ENCODE measurements around the gene TRNP1.

Gene TRNP1

DNA sequence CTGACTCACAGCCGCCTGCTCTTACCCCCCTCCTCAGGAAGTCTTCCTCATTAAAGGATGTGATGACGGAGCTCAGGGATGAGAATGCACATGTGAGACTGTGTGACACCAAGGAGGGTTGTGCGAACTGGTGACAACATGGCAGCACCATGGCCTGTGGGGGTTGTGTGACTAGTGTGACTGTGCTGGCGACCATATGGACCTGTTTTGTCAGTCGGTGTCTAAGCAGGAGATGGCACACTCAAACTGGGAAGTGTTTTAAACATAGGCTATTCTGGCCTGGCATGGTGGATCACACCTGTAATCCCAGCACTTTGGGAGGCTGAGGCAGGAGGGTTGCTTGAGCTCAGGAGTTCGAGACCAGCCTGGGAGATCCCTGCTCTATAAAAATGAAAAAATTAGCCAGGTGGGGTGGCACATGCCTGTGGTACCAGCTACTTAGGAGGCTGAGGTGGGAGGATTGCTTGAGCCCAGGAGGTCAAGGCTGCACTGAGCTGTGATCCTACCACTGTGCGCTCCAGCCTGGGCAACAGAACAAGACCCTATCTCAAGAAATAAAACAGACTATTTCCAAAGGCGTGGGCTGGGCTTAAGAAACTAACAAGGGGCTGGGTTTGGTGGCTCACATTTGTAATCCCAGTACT, 7.4 kb downstream of the TRNP1 start:
- DNase-seq (ENCODE audit: low spot score) (no peak), ATAC-seq (ENCODE audit: low read depth) (no peak)
- Histone ChIP-seq H3K27ac (ENCODE audit: poor library complexity, severe bottlenecking) (peak overlapping the region; percentile 98), H3K27me3 (ENCODE audit: insufficient read depth, poor library complexity, severe bottlenecking) (no peaks in the 10 kb centered on the region), H3K4me3 (ENCODE audit: severe bottlenecking) (no peak overlapping the region), H3K36me3 (ENCODE audit: low read depth) (peaks cover 50% of the 10 kb centered on the region), H3K9me3 (ENCODE audit: severe bottlenecking) (no peaks in the 10 kb centered on the region), H3K4me1 (ENCODE audit: insufficient read depth, poor library complexity, severe bottlenecking) (peaks cover 70% of the 10 kb centered on the region)
- TF ChIP-seq, protein P1, sequence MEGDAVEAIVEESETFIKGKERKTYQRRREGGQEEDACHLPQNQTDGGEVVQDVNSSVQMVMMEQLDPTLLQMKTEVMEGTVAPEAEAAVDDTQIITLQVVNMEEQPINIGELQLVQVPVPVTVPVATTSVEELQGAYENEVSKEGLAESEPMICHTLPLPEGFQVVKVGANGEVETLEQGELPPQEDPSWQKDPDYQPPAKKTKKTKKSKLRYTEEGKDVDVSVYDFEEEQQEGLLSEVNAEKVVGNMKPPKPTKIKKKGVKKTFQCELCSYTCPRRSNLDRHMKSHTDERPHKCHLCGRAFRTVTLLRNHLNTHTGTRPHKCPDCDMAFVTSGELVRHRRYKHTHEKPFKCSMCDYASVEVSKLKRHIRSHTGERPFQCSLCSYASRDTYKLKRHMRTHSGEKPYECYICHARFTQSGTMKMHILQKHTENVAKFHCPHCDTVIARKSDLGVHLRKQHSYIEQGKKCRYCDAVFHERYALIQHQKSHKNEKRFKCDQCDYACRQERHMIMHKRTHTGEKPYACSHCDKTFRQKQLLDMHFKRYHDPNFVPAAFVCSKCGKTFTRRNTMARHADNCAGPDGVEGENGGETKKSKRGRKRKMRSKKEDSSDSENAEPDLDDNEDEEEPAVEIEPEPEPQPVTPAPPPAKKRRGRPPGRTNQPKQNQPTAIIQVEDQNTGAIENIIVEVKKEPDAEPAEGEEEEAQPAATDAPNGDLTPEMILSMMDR (IDR thresholded peaks at IDR 0.05; ENCODE audit: poor library complexity, severe bottlenecking) = no peak

- Histone ChIP-seq H3K27me3 (ENCODE audit: insufficient read depth, poor library complexity, severe bottlenecking) (no peaks in the 10 kb centered on the region), H3K4me3 (ENCODE audit: severe bottlenecking) (no peak overlapping the region), H3K36me3 (ENCODE audit: low read depth) (peaks cover 53% of the 10 kb centered on the region), H3K4me1 (ENCODE audit: insufficient read depth, poor library complexity, severe bottlenecking) (peaks cover 68% of the 10 kb centered on the region), H3K27ac (ENCODE audit: poor library complexity, severe bottlenecking) (peak overlapping the region; percentile 98), H3K9me3 (ENCODE audit: severe bottlenecking) (no peaks in the 10 kb centered on the region)
- TF ChIP-seq, protein P1 (IDR thresholded peaks at IDR 0.05; ENCODE audit: poor library complexity, severe bottlenecking) = no peak
- peak; percentile 70 for DNase-seq (ENCODE audit: low spot score)
- ATAC-seq (ENCODE audit: low read depth) = peak; percentile 1; the same call in 1 of the 3 replicates
Observed at GRCh38 chr1:27001570-27002360, 8.3 kb downstream of the TRNP1 start.

- DNase-seq (ENCODE audit: low spot score) = no peak
- Histone ChIP-seq H3K4me3 (ENCODE audit: severe bottlenecking) (no peak overlapping the region), H3K9me3 (ENCODE audit: severe bottlenecking) (no peaks in the 10 kb centered on the region), H3K27ac (ENCODE audit: poor library complexity, severe bottlenecking) (peak overlapping the region; percentile 98), H3K36me3 (ENCODE audit: low read depth) (peaks cover 60% of the 10 kb centered on the region), H3K27me3 (ENCODE audit: insufficient read depth, poor library complexity, severe bottlenecking) (no peaks in the 10 kb centered on the region), H3K4me1 (ENCODE audit: insufficient read depth, poor library complexity, severe bottlenecking) (peaks cover 63% of the 10 kb centered on the region)
- TF ChIP-seq, protein P1 (IDR thresholded peaks at IDR 0.05; ENCODE audit: poor library complexity, severe bottlenecking) = no peak
- ATAC-seq (ENCODE audit: low read depth) = no peak
Observed at GRCh38 chr1:27003745-27004470, 10.4 kb downstream of the TRNP1 start.

DNA sequence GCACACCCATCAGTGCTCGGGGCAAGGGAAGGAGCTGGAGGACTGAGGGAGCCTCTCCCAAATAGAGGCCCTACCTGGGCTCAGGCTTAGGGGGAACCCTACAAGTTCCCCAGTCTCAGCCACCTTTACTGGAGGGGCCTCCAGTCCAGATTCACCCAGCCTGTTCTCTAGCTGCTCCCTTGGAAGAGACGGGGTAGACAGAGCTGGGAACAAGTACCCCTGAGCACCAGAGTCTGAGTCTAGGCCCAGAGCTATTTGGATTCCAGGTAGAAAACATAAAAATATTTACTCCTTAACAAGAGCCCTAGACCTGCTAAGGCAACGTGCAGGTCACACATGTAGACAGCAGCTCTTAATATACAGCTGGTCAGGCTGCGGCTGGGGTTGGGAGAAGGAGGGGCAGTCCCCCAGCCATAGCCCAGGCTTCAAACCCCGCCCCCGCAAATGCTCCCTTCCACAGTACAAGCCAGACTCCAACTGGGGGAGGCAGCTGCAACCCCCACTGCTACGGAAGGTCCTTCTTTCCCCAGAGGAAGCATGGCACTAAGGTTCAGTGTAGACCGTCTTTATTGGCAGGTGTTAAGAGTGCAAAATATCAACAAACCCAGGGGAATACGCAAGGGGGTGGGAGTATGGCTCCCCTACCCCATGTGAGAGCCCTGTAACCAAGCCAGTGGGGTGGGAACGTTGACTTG, 11.1 kb downstream of the TRNP1 start:
- Histone ChIP-seq H3K4me1 (ENCODE audit: insufficient read depth, poor library complexity, severe bottlenecking) (peaks cover 66% of the 10 kb centered on the region), H3K36me3 (ENCODE audit: low read depth) (peaks cover 60% of the 10 kb centered on the region), H3K27me3 (ENCODE audit: insufficient read depth, poor library complexity, severe bottlenecking) (no peaks in the 10 kb centered on the region), H3K27ac (ENCODE audit: poor library complexity, severe bottlenecking) (peak overlapping the region; percentile 98), H3K9me3 (ENCODE audit: severe bottlenecking) (no peaks in the 10 kb centered on the region), H3K4me3 (ENCODE audit: severe bottlenecking) (no peak overlapping the region)
- DNase-seq (ENCODE audit: low spot score) (no peak), ATAC-seq (ENCODE audit: low read depth) (no peak)
- TF ChIP-seq, protein P1 (IDR thresholded peaks at IDR 0.05; ENCODE audit: poor library complexity, severe bottlenecking) = no peak

Data from RWPE2 (cell line).